ENCODE data around the gene MARCHF3.

Gene MARCHF3

DNA sequence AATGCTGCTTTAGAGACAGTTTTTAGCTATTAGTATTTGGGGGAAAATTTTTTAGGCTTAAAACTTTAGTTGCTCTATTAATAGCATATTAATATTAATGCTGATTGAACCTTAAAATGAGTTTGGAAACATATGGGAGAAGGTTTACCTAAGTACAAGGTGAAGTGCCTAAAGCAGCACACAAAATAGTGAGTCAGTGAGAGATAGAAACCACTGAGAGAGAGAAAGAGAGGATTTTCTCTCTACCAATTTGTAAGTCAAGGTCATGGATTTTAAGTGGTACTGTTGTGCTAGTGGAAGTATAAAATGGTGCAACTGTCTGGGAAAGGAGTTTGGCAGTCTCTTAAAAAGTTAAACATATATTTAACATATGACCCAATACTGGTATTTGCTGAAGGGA is 64.9 kb downstream of the MARCHF3 start:
- TF ChIP-seq, protein P1, sequence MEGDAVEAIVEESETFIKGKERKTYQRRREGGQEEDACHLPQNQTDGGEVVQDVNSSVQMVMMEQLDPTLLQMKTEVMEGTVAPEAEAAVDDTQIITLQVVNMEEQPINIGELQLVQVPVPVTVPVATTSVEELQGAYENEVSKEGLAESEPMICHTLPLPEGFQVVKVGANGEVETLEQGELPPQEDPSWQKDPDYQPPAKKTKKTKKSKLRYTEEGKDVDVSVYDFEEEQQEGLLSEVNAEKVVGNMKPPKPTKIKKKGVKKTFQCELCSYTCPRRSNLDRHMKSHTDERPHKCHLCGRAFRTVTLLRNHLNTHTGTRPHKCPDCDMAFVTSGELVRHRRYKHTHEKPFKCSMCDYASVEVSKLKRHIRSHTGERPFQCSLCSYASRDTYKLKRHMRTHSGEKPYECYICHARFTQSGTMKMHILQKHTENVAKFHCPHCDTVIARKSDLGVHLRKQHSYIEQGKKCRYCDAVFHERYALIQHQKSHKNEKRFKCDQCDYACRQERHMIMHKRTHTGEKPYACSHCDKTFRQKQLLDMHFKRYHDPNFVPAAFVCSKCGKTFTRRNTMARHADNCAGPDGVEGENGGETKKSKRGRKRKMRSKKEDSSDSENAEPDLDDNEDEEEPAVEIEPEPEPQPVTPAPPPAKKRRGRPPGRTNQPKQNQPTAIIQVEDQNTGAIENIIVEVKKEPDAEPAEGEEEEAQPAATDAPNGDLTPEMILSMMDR (IDR thresholded peaks at IDR 0.05; ENCODE audit: low read length), result no peak
- TF ChIP-seq EZH2 (IDR thresholded peaks at IDR 0.05; ENCODE audit: borderline replicate concordance, low read length), result no peak
- no peaks in the 10 kb centered on the region for H3F3A ChIP-seq (ENCODE audit: insufficient read depth, low read length)
- no peaks in the 10 kb centered on the region for H3K9me3 ChIP-seq (ENCODE audit: low read length)
- no peaks in the 10 kb centered on the region for H3K4me1 ChIP-seq (ENCODE audit: insufficient read depth, low read length, severe bottlenecking)
- H3K4me2 ChIP-seq (ENCODE audit: low read length), result no peak overlapping the region
- no peaks in the 10 kb centered on the region for H3K36me3 ChIP-seq (ENCODE audit: insufficient read depth, low read length)
- H4K20me1 ChIP-seq (ENCODE audit: insufficient read depth, low read length), result no peaks in the 10 kb centered on the region
- H3K4me3 ChIP-seq (ENCODE audit: low read depth, low read length, poor library complexity, severe bottlenecking), result no peak overlapping the region
- no peaks in the 10 kb centered on the region for H3K27me3 ChIP-seq (ENCODE audit: insufficient read depth, low read length)
- H3K9me2 ChIP-seq (ENCODE audit: low read depth, low read length), result no peaks in the 10 kb centered on the region
- no peak overlapping the region for H3K27ac ChIP-seq (ENCODE audit: low read depth, low read length, poor library complexity, severe bottlenecking)
- H3K79me2 ChIP-seq (ENCODE audit: insufficient read depth, low read length), result no peaks in the 10 kb centered on the region
- H2AFZ ChIP-seq (ENCODE audit: low read length), result no peak overlapping the region
- H3K9ac ChIP-seq (ENCODE audit: low read length), result no peak overlapping the region

DNA sequence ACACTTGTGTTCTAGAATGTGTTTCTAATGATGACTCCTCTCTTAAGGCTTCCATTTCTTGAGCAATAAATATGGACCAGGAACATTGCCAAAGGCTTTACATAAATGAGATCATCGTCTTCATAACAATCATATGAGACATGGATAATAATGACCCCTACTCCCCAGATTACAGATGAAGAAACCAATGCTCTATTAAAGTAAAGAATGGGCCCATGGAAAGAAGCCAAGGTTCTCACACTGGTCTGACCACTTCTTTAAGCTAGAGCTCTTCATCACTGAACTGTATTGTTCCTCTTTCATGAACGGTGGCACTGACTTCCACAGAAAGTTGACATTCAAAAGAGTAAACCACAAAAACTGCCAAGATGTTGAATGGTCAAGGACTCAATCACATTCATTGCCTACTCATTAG is 65.3 kb downstream of the MARCHF3 start:
- Histone ChIP-seq H3K36me3 (ENCODE audit: insufficient read depth, low read length) (no peaks in the 10 kb centered on the region), H3K27me3 (ENCODE audit: insufficient read depth, low read length) (no peaks in the 10 kb centered on the region), H3K9ac (ENCODE audit: low read length) (no peak overlapping the region), H2AFZ (ENCODE audit: low read length) (no peak overlapping the region), H3K4me3 (ENCODE audit: low read depth, low read length, poor library complexity, severe bottlenecking) (no peak overlapping the region), H4K20me1 (ENCODE audit: insufficient read depth, low read length) (no peaks in the 10 kb centered on the region), H3F3A (ENCODE audit: insufficient read depth, low read length) (no peaks in the 10 kb centered on the region), H3K4me2 (ENCODE audit: low read length) (no peak overlapping the region), H3K4me1 (ENCODE audit: insufficient read depth, low read length, severe bottlenecking) (no peaks in the 10 kb centered on the region), H3K9me3 (ENCODE audit: low read length) (no peaks in the 10 kb centered on the region), H3K79me2 (ENCODE audit: insufficient read depth, low read length) (no peaks in the 10 kb centered on the region), H3K27ac (ENCODE audit: low read depth, low read length, poor library complexity, severe bottlenecking) (no peak overlapping the region), H3K9me2 (ENCODE audit: low read depth, low read length) (no peaks in the 10 kb centered on the region)
- no peak for TF ChIP-seq EZH2 (IDR thresholded peaks at IDR 0.05; ENCODE audit: borderline replicate concordance, low read length)
- TF ChIP-seq, protein P1 (IDR thresholded peaks at IDR 0.05; ENCODE audit: low read length), result no peak

DNA sequence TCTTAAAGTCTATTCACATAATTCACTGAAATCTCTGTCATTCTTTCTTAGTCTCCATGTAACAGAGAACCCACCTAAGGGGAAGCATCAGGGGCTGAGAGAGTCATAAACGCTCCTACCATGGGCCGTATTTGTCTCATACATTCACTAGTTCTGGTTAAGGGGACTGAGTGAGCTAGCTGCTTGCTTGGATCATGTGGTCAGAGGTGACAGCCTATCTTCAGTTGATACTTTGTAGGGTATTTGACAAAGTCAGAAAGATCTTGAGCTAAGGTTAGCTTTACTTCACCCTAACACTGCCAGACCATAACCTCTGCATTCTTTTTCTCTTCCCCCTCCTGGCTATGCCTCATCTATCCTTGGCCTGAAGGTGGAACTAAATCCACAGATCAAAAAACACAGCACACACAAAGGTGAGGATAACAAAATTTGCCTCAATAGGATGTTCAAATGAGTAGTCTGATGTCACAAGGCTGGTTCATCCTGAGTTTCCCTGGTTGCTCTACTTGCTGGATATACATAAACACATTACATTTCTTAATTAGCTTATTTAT is 66.5 kb downstream of the MARCHF3 start:
- H3K4me1 ChIP-seq (ENCODE audit: insufficient read depth, low read length, severe bottlenecking), result no peaks in the 10 kb centered on the region
- H3K4me3 ChIP-seq (ENCODE audit: low read depth, low read length, poor library complexity, severe bottlenecking), result no peak overlapping the region
- no peak overlapping the region for H2AFZ ChIP-seq (ENCODE audit: low read length)
- no peak for TF ChIP-seq EZH2 (IDR thresholded peaks at IDR 0.05; ENCODE audit: borderline replicate concordance, low read length)
- TF ChIP-seq, protein P1 (IDR thresholded peaks at IDR 0.05; ENCODE audit: low read length), result no peak
- no peaks in the 10 kb centered on the region for H4K20me1 ChIP-seq (ENCODE audit: insufficient read depth, low read length)
- no peak overlapping the region for H3K9ac ChIP-seq (ENCODE audit: low read length)
- no peaks in the 10 kb centered on the region for H3K9me3 ChIP-seq (ENCODE audit: low read length)
- H3K27ac ChIP-seq (ENCODE audit: low read depth, low read length, poor library complexity, severe bottlenecking), result no peak overlapping the region
- no peak overlapping the region for H3K4me2 ChIP-seq (ENCODE audit: low read length)
- H3F3A ChIP-seq (ENCODE audit: insufficient read depth, low read length), result no peaks in the 10 kb centered on the region
- H3K27me3 ChIP-seq (ENCODE audit: insufficient read depth, low read length), result no peaks in the 10 kb centered on the region
- no peaks in the 10 kb centered on the region for H3K79me2 ChIP-seq (ENCODE audit: insufficient read depth, low read length)
- no peaks in the 10 kb centered on the region for H3K9me2 ChIP-seq (ENCODE audit: low read depth, low read length)
- H3K36me3 ChIP-seq (ENCODE audit: insufficient read depth, low read length), result no peaks in the 10 kb centered on the region

Measured in OCI-LY1 (cell line).